K562 (cell line): ENCODE results near the gene GAL3ST1. TPM values are rescaled to one million over a fixed set of nuclear protein-coding genes. Genes with fewer than 3 reads are reported as not detected.

Experiments
- ATAC-seq: fragments of 200-7000 bp; cut with Tn5 transposase; 3 replicates; pipeline ENCODE4 v1.9.1; 2020; ENCODE audit warnings: moderate library complexity
- BruUV-seq: library from RNA; stranded (reverse); fragments of 400-500 nt; replicated peaks from 2 replicates; lab custom pipeline; 2021; lab: Mats Ljungman, UMichigan
- CTCF ChIA-PET: fragments of 300-600 bp; formaldehyde crosslinking; extraction: SDS; loops from one replicate; lab custom pipeline; 2021; ENCODE audit warnings: low intra/inter-chr PET ratio; lab: Yijun Ruan, JAX
- POLR2A ChIA-PET: fragments of 300-600, 350-650 bp; sonication (Branson Sonifier 250); formaldehyde crosslinking; extraction: SDS; loops from one replicate; lab custom pipeline; 2021; ENCODE audit warnings: antibody characterized with exemption, inconsistent platforms; lab: Yijun Ruan, JAX
- DNase-seq, 4 experiments: peaks; one replicate each; pipeline versions ENCODE4 v3.0.0 to v3.0.0-alpha.2; 2011 to 2018; ENCODE audit warnings: low spot score in 3 of 4, mixed read lengths in 3 of 4; ENCODE audit errors: extremely low read depth in 1 of 4
- FAIRE-seq: peaks from 2 replicates; lab custom pipeline; 2011; peaks lifted over from hg19 to GRCh38; lab: Jason Lieb, UNC
- H2AFZ ChIP-seq: 2 replicates; pipeline ENCODE4 v1.6.0; 2011; ENCODE audit warnings: low read depth, low read length, control low read depth, inconsistent platforms
- H3K27ac ChIP-seq: fragments of 200-600 bp; 3 replicates; pipeline ENCODE4 v1.8.0; 2011; ENCODE audit warnings: low read depth, mild to moderate bottlenecking, control low read depth, inconsistent platforms, low read length, moderate library complexity, mixed read lengths; ENCODE audit errors: extremely low read depth
- H3K27me3 ChIP-seq, 2 experiments: fragments of 300-600 bp in 1 of 2; 2 replicates in 1 of 2; 3 replicates in 1 of 2; pipeline versions ENCODE4 v1.6.0 to v1.8.0; 2011; ENCODE audit warnings: inconsistent platforms in 2 of 2, low read length in 2 of 2, mild to moderate bottlenecking in 1 of 2, mixed read lengths in 1 of 2, moderate library complexity in 1 of 2; ENCODE audit not compliant: control insufficient read depth in 2 of 2, insufficient read depth in 2 of 2
- H3K36me3 ChIP-seq: fragments of 300-600 bp; 3 replicates; pipeline ENCODE4 v1.8.0; 2011; ENCODE audit warnings: mild to moderate bottlenecking, low read length, inconsistent platforms; ENCODE audit not compliant: control insufficient read depth, insufficient read depth
- H3K4me1 ChIP-seq, 2 experiments: fragments of 200-600 bp in 1 of 2; replicated peaks in 1 of 2; 2 replicates in 1 of 2; 3 replicates in 1 of 2; pipeline versions ENCODE4 v1.5.1 to v1.8.0; 2011; ENCODE audit warnings: inconsistent platforms in 2 of 2, low read length in 2 of 2, mild to moderate bottlenecking in 1 of 2, mixed read lengths in 1 of 2, moderate library complexity in 1 of 2; ENCODE audit not compliant: control insufficient read depth in 2 of 2, insufficient read depth in 2 of 2
- H3K4me2 ChIP-seq: 2 replicates; pipeline ENCODE4 v1.6.1; 2011; ENCODE audit warnings: low read length, control low read depth, inconsistent platforms, mixed read lengths; ENCODE audit not compliant: insufficient read depth
- H3K4me3 ChIP-seq: fragments of 200-600 bp; sonication (generic), shearing (Covaris generic); 2 replicates; pipeline ENCODE4 v1.5.1; 2016; ENCODE audit warnings: control low read depth, inconsistent platforms
- H3K79me2 ChIP-seq: fragments of 200-600 bp; 3 replicates; pipeline ENCODE4 v1.8.0; 2011; ENCODE audit warnings: low read length, inconsistent platforms; ENCODE audit not compliant: control insufficient read depth, insufficient read depth
- H3K9ac ChIP-seq, 2 experiments: 2 replicates each; pipeline versions ENCODE4 v1.6.0 to v1.6.1; 2011; ENCODE audit warnings: low read depth in 2 of 2, low read length in 2 of 2, control low read depth in 1 of 2, inconsistent platforms in 1 of 2, mild to moderate bottlenecking in 1 of 2, mixed read lengths in 1 of 2; ENCODE audit not compliant: insufficient read depth in 1 of 2
- H3K9me1 ChIP-seq: one replicate; pipeline ENCODE4 v1.6.0; 2011; ENCODE audit warnings: inconsistent platforms, mild to moderate bottlenecking, low read length, moderate library complexity; ENCODE audit not compliant: control insufficient read depth, insufficient read depth
- H3K9me3 ChIP-seq: replicated peaks from 2 replicates; pipeline ENCODE4 v1.5.1; 2011; ENCODE audit warnings: low read depth, low read length, inconsistent platforms; ENCODE audit not compliant: control insufficient read depth, insufficient read depth
- H4K20me1 ChIP-seq: replicated peaks from 2 replicates; pipeline ENCODE4 v1.6.1; 2011; ENCODE audit warnings: low read length, inconsistent platforms, mixed read lengths; ENCODE audit not compliant: control insufficient read depth, insufficient read depth
- DEAF1 ChIP-seq: fragments of 450-650 bp; formaldehyde crosslinking; IDR thresholded peaks from 2 replicates; pipeline ENCODE4 v1.4.0; 2020; ENCODE audit warnings: mild to moderate bottlenecking, moderate library complexity
- E2F8 ChIP-seq: fragments of 450-650 bp; IDR thresholded peaks from 2 replicates; pipeline ENCODE4 v1.7.1; 2018; ENCODE audit warnings: mild to moderate bottlenecking, low read depth; ENCODE audit not compliant: partially characterized antibody
- FOXK2 ChIP-seq, 2 experiments: fragments of 450-650 bp; IDR thresholded peaks in 1 of 2; conservative IDR thresholded peaks in 1 of 2; 2 replicates each; pipeline ENCODE4 v1.6.1; 2016; ENCODE audit warnings: low read depth in 2 of 2, mild to moderate bottlenecking in 1 of 2
- NCOA1 ChIP-seq: fragments of 450-650 bp; IDR thresholded peaks from 2 replicates; pipeline ENCODE4 v1.6.1; 2016; ENCODE audit warnings: low read depth
- SOX6 ChIP-seq: fragments of 450-650 bp; IDR thresholded peaks from 2 replicates; pipeline ENCODE4 v1.6.1; 2014; ENCODE audit warnings: mild to moderate bottlenecking
- ZNF274 ChIP-seq: IDR thresholded peaks from 2 replicates; pipeline ENCODE4 v1.6.1; 2011; ENCODE audit warnings: low read depth, mild to moderate bottlenecking, low read length, moderate library complexity, borderline replicate concordance
- ZNF41 ChIP-seq: fragments of 250-450 bp; sonication (Bioruptor Pico); conservative IDR thresholded peaks from 2 replicates; pipeline ENCODE4 v1.4.0; 2020; ENCODE audit warnings: mild to moderate bottlenecking
- ZNF785 ChIP-seq: fragments of 250-450 bp; sonication (Bioruptor Pico); IDR thresholded peaks from 2 replicates; pipeline ENCODE4 v1.4.0; 2020; ENCODE audit warnings: mild to moderate bottlenecking
- WGBS: fragments of 100-300 bp; shearing (Covaris generic); methylation state at CpG from one replicate; pipeline ENCODE4 v1.1.6; 2016; ENCODE audit warnings: low coverage, mixed read lengths; ENCODE audit not compliant: insufficient coverage; ENCODE audit errors: missing lambda C conversion rate; 5-methylcytosine and 5-hydroxymethylcytosine counted together
- in situ Hi-C: fragments of 300-500 bp; cut with MboI; formaldehyde crosslinking; loops from 4 replicates; pipeline ENCODE4 v1.15.0; 2018; ENCODE audit warnings: inconsistent platforms, mixed read lengths
- intact Hi-C: fragments of 100-400 bp; cut with micrococcal nuclease; formaldehyde crosslinking; loops from 2 replicates; pipeline ENCODE4 v1.14.2; 2022
- polyA plus RNA-seq, 8 experiments: library from polyadenylated mRNA; depleted of rRNA in 4 of 8; stranded (reverse) in 5 of 8; unstranded in 3 of 8; fragments of >200 nt; fragmentation: Nextera tagmentation in 2 of 8; fragmentation: Illumina TruSeq in 1 of 8; extraction: Ambion mirVana in 2 of 8; extraction: Trizol in 1 of 8; gene quantifications; 2 replicates each; pipeline versions ENCODE4 v1.2.1 to v1.2.3, GENCODE V29; 2011 to 2014; ENCODE audit warnings: inconsistent platforms in 1 of 8, missing spikeins in 1 of 8
- total RNA-seq, 7 experiments: library from RNA; depleted of rRNA in 6 of 7; stranded (reverse); fragments of >200 nt in 6 of 7; fragmentation: Illumina TruSeq in 2 of 7; extraction: Trizol in 2 of 7; gene quantifications; 2 replicates each; pipeline versions ENCODE4 v1.2.1 to v1.2.3, GENCODE V29; 2011 to 2021; ENCODE audit warnings: low replicate concordance in 1 of 7
- TF ChIP-seq, protein P1 (sequence below): sonication (generic); formaldehyde crosslinking; IDR thresholded peaks from 2 replicates; pipeline ENCODE4 v1.8.1; 2023; ENCODE audit warnings: mild to moderate bottlenecking, missing genetic modification reagents
- TF ChIP-seq, protein P2 (sequence below): fragments of 450-650 bp; IDR thresholded peaks from 2 replicates; pipeline ENCODE4 v1.6.1; 2018; ENCODE audit warnings: mild to moderate bottlenecking, low read depth; ENCODE audit not compliant: partially characterized antibody

The GAL3ST1 gene
- total and polyA plus RNA-seq, 9 of the 15 experiments (the other 6 are each of a cell fraction or from before 2014, with no cell fraction given), result 0.03 to 1.9 (median 0.33) TPM; not detected in 1

DNA sequence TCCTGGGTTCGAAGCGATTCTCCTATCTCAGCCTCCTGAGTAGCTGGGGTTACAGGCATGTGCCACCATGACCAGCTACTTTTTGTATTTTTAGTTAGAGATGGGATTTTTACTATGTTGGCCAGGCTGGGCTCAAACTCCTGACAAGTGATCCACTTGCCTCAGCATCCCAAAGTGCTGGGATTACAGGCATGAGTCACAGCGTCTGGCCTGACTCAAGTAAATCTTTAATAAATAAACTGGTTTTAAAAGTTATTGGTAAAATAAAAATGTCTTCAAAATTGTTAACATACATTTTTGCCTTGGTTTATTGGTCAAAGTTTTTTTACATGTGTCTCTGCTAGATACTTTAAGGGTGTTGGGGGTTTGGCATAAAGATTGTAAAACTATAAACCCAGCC, 24.5 kb upstream of the GAL3ST1 start (continued):
- TF ChIP-seq, protein P1, sequence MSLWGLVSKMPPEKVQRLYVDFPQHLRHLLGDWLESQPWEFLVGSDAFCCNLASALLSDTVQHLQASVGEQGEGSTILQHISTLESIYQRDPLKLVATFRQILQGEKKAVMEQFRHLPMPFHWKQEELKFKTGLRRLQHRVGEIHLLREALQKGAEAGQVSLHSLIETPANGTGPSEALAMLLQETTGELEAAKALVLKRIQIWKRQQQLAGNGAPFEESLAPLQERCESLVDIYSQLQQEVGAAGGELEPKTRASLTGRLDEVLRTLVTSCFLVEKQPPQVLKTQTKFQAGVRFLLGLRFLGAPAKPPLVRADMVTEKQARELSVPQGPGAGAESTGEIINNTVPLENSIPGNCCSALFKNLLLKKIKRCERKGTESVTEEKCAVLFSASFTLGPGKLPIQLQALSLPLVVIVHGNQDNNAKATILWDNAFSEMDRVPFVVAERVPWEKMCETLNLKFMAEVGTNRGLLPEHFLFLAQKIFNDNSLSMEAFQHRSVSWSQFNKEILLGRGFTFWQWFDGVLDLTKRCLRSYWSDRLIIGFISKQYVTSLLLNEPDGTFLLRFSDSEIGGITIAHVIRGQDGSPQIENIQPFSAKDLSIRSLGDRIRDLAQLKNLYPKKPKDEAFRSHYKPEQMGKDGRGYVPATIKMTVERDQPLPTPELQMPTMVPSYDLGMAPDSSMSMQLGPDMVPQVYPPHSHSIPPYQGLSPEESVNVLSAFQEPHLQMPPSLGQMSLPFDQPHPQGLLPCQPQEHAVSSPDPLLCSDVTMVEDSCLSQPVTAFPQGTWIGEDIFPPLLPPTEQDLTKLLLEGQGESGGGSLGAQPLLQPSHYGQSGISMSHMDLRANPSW (CRISPR knock-in tag), result no peak
- TF ChIP-seq ZNF785 (no peak), SOX6 (no peak)
- TF ChIP-seq, all 486 proteins: peak for 0

GRCh38 chr22:30596886-30597285, 22.4 kb upstream of the GAL3ST1 start:
- DNase-seq (no peak), FAIRE-seq (no peak), ATAC-seq (no peak)
- H3K36me3 ChIP-seq, result no peaks in the 10 kb centered on the region
- H3K9me1 ChIP-seq, result no peaks in the 10 kb centered on the region
- TF ChIP-seq FOXK2 (conservative IDR thresholded peaks at IDR 0.05 in 1 of 2, IDR thresholded peaks at IDR 0.05 in 1 of 2; ENCODE audit: low read depth in 2 of 2), result no peak
- no peak for TF ChIP-seq DEAF1
- no peak for TF ChIP-seq E2F8
- no peak for TF ChIP-seq ZNF274
- no peak for TF ChIP-seq NCOA1
- TF ChIP-seq, protein P2, sequence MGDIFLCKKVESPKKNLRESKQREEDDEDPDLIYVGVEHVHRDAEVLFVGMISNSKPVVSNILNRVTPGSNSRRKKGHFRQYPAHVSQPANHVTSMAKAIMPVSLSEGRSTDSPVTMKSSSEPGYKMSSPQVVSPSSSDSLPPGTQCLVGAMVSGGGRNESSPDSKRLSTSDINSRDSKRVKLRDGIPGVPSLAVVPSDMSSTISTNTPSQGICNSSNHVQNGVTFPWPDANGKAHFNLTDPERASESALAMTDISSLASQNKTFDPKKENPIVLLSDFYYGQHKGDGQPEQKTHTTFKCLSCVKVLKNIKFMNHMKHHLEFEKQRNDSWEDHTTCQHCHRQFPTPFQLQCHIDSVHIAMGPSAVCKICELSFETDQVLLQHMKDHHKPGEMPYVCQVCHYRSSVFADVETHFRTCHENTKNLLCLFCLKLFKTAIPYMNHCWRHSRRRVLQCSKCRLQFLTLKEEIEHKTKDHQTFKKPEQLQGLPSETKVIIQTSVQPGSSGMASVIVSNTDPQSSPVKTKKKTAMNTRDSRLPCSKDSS, result no peak
- TF ChIP-seq ZNF41, result no peak
- no peak overlapping the region for H3K27ac ChIP-seq
- no peak overlapping the region for H3K4me2 ChIP-seq
- H3K9ac ChIP-seq, result no peak overlapping the region
- ChIA-PET CTCF (no interaction called here), POLR2A (interaction anchor here (0.6 kb wide), 1 partner anchor 25 kb away, joined by 3 read pairs; no protein-coding TSS in a partner anchor)
- 79% methylated on average over 10 of the region's 29 CpGs for WGBS
- in situ Hi-C loops (no loop called here), intact Hi-C loops (no loop called here)
- H3K9me3 ChIP-seq, result no peaks in the 10 kb centered on the region
- no TSS peak for BruUV-seq
- H2AFZ ChIP-seq, result no peak overlapping the region
- H3K4me3 ChIP-seq, result no peak overlapping the region
- no peaks in the 10 kb centered on the region for H3K79me2 ChIP-seq
- no peaks in the 10 kb centered on the region for H4K20me1 ChIP-seq
- no peaks in the 10 kb centered on the region for H3K4me1 ChIP-seq
- H3K27me3 ChIP-seq, result no peaks in the 10 kb centered on the region
